GM13977 (cell line): Measurements from ENCODE around the gene HS6ST1.

ENCODE experiments used
- DNase-seq: peaks from one replicate; pipeline ENCODE4 v3.0.0; 2012; ENCODE audit warnings: low spot score
- CTCF ChIP-seq: IDR thresholded peaks from 2 replicates; pipeline ENCODE4 v1.5.1; 2012; ENCODE audit warnings: mild to moderate bottlenecking, control low read depth; ENCODE audit not compliant: insufficient read depth; ENCODE audit errors: extremely low read depth, missing control alignments
- in situ Hi-C: fragments of 300-500 bp; cut with MboI; formaldehyde crosslinking; loops from one replicate; pipeline ENCODE4 v1.12.0; 2022; ENCODE audit warnings: low sequenced_read_pairs, low pct_unique_long_range_greater_than_20kb, mixed read lengths, inconsistent platforms; ENCODE audit not compliant: unreplicated experiment

The HS6ST1 gene

GRCh38 chr2:128358941-128359731, 40.5 kb upstream of the HS6ST1 start:
- in situ Hi-C loops = no loop called here
- no peak for TF ChIP-seq CTCF
- no peak for DNase-seq

- DNase-seq = no peak
- no peak for TF ChIP-seq CTCF
- in situ Hi-C loops = no loop called here
Observed at GRCh38 chr2:128357506-128358370, 39.1 kb upstream of the HS6ST1 start.

GRCh38 chr2:128356127-128356526, 37.5 kb upstream of the HS6ST1 start:
- in situ Hi-C loops = no loop called here
- DNase-seq = no peak
- no peak for TF ChIP-seq CTCF

- no peak for TF ChIP-seq CTCF
- DNase-seq = no peak
- in situ Hi-C loops = no loop called here
Observed at GRCh38 chr2:128354726-128355470, 36.2 kb upstream of the HS6ST1 start.

- in situ Hi-C loops = no loop called here
- no peak for DNase-seq
- no peak for TF ChIP-seq CTCF
Observed at GRCh38 chr2:128354161-128354560, 35.5 kb upstream of the HS6ST1 start.

GRCh38 chr2:128350736-128351135, 32.1 kb upstream of the HS6ST1 start:
- no peak for TF ChIP-seq CTCF
- DNase-seq = no peak
- in situ Hi-C loops = no loop called here
